SK-N-SH treated with all-trans-retinoic acid at 6 μM for 48 hours (cell line): ENCODE results near the gene DEDD.

Source experiments
- ATAC-seq: fragments of 200-7000 bp; cut with Tn5 transposase; 3 replicates; pipeline ENCODE4 v1.9.1; 2020; ENCODE audit warnings: mild to moderate bottlenecking, moderate library complexity
- BACH2 ChIP-seq: fragments of 250-450 bp; sonication (Bioruptor Pico); IDR thresholded peaks from 2 replicates; pipeline ENCODE4 v1.9.0; 2021; ENCODE audit warnings: mild to moderate bottlenecking, borderline replicate concordance
- CSDC2 ChIP-seq: fragments of 250-450 bp; sonication (Bioruptor Pico); IDR thresholded peaks from 2 replicates; pipeline ENCODE4 v1.5.0; 2020; ENCODE audit warnings: mild to moderate bottlenecking, moderate library complexity
- ESRRG ChIP-seq: fragments of 250-450 bp; sonication (Bioruptor Pico); IDR thresholded peaks from 2 replicates; pipeline ENCODE4 v1.6.1; 2021; ENCODE audit warnings: mild to moderate bottlenecking
- GLIS3 ChIP-seq: fragments of 250-450 bp; sonication (Bioruptor Pico); IDR thresholded peaks from 2 replicates; pipeline ENCODE4 v1.5.0; 2020; ENCODE audit warnings: mild to moderate bottlenecking, moderate library complexity
- ISL1 ChIP-seq: fragments of 250-450 bp; sonication (Bioruptor Pico); IDR thresholded peaks from 2 replicates; pipeline ENCODE4 v2.1.2; 2022; ENCODE audit warnings: mild to moderate bottlenecking, moderate library complexity
- OSR1 ChIP-seq: fragments of 250-450 bp; sonication (Bioruptor Pico); IDR thresholded peaks from 2 replicates; pipeline ENCODE4 v1.8.0; 2022; ENCODE audit warnings: moderate library complexity, mild to moderate bottlenecking, inconsistent platforms
- PPARA ChIP-seq: fragments of 250-450 bp; sonication (Bioruptor Pico); IDR thresholded peaks from 2 replicates; pipeline ENCODE4 v1.5.0; 2020; ENCODE audit warnings: mild to moderate bottlenecking, borderline replicate concordance
- RARB ChIP-seq: fragments of 250-450 bp; sonication (Bioruptor Pico); IDR thresholded peaks from 2 replicates; pipeline ENCODE4 v1.8.0; 2021; ENCODE audit warnings: mild to moderate bottlenecking, moderate library complexity
- SNAI2 ChIP-seq: fragments of 250-450 bp; sonication (Bioruptor Pico); IDR thresholded peaks from 2 replicates; pipeline ENCODE4 v1.5.0; 2020; ENCODE audit warnings: mild to moderate bottlenecking, moderate library complexity
- TCF4 ChIP-seq: fragments of 250-450 bp; sonication (Bioruptor Pico); IDR thresholded peaks from 2 replicates; pipeline ENCODE4 v1.8.0; 2021; ENCODE audit warnings: mild to moderate bottlenecking, moderate library complexity, borderline replicate concordance
- TOX ChIP-seq: fragments of 250-450 bp; sonication (Bioruptor Pico); IDR thresholded peaks from 2 replicates; pipeline ENCODE4 v1.8.0; 2021; ENCODE audit warnings: mild to moderate bottlenecking, moderate library complexity, borderline replicate concordance
- ZC3H10 ChIP-seq: fragments of 250-450 bp; sonication (Bioruptor Pico); IDR thresholded peaks from 2 replicates; pipeline ENCODE4 v1.5.1; 2021; ENCODE audit warnings: mild to moderate bottlenecking, moderate library complexity
- ZFP3 ChIP-seq: fragments of 250-450 bp; sonication (Bioruptor Pico); IDR thresholded peaks from 2 replicates; pipeline ENCODE4 v1.5.0; 2020; ENCODE audit warnings: mild to moderate bottlenecking, moderate library complexity
- ZNF565 ChIP-seq: fragments of 450-650 bp; formaldehyde crosslinking; conservative IDR thresholded peaks from 2 replicates; pipeline ENCODE4 v1.5.0; 2020; ENCODE audit warnings: low read depth, mild to moderate bottlenecking, moderate library complexity
- ZNF70 ChIP-seq: fragments of 450-650 bp; formaldehyde crosslinking; IDR thresholded peaks from 2 replicates; pipeline ENCODE4 v1.5.0; 2020; ENCODE audit warnings: mild to moderate bottlenecking, moderate library complexity
- ZNF8 ChIP-seq: fragments of 450-650 bp; formaldehyde crosslinking; IDR thresholded peaks from 2 replicates; pipeline ENCODE4 v1.5.0; 2020; ENCODE audit warnings: mild to moderate bottlenecking, moderate library complexity
- TF ChIP-seq, protein P1 (sequence below): fragments of 250-450 bp; sonication (Bioruptor Pico); IDR thresholded peaks from 2 replicates; pipeline ENCODE4 v1.5.1; 2020; ENCODE audit warnings: low read depth, mild to moderate bottlenecking, moderate library complexity
- TF ChIP-seq, protein P2 (sequence below): fragments of 250-450 bp; sonication (Bioruptor Pico); IDR thresholded peaks from 2 replicates; pipeline ENCODE4 v1.5.1; 2021; ENCODE audit warnings: mild to moderate bottlenecking, moderate library complexity
- TF ChIP-seq, protein P3 (sequence below): fragments of 250-450 bp; sonication (Bioruptor Pico); IDR thresholded peaks from 2 replicates; pipeline ENCODE4 v1.8.0; 2021; ENCODE audit warnings: low read depth, mild to moderate bottlenecking, moderate library complexity, borderline replicate concordance
- TF ChIP-seq, protein P4 (sequence below): fragments of 250-450 bp; sonication (Bioruptor Pico); IDR thresholded peaks from 2 replicates; pipeline ENCODE4 v1.5.0; 2020; ENCODE audit warnings: mild to moderate bottlenecking, moderate library complexity
- TF ChIP-seq, protein P5 (sequence below): fragments of 250-450 bp; sonication (Bioruptor Pico); IDR thresholded peaks from 2 replicates; pipeline ENCODE4 v1.8.0; 2020; ENCODE audit warnings: mild to moderate bottlenecking, moderate library complexity, borderline replicate concordance

The DEDD gene

DNA sequence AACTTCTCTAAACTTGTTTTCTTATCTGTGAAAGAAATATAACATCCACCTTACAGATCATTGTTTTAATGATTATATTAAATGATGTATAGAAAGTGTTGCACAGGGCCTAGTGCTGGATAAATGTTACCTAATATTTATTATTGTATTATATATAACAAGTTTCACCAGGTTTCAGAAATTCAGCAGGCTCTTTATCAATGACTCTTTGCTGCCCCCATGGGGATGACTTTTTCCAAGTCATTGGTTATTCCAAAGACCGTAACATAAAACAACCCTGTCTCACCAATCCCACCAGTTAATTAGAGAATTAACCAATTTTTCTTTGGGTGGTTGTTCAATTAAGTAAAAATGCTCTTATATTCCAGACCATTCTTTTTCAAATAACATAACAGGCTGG, 7.3 kb upstream of the DEDD start:
- peak; percentile 90 for ATAC-seq
- no peak for TF ChIP-seq ZC3H10 (CRISPR knock-in tag)
- no peak for TF ChIP-seq TCF4 (CRISPR knock-in tag)
- no peak for TF ChIP-seq BACH2 (CRISPR knock-in tag)
- TF ChIP-seq, protein P1, sequence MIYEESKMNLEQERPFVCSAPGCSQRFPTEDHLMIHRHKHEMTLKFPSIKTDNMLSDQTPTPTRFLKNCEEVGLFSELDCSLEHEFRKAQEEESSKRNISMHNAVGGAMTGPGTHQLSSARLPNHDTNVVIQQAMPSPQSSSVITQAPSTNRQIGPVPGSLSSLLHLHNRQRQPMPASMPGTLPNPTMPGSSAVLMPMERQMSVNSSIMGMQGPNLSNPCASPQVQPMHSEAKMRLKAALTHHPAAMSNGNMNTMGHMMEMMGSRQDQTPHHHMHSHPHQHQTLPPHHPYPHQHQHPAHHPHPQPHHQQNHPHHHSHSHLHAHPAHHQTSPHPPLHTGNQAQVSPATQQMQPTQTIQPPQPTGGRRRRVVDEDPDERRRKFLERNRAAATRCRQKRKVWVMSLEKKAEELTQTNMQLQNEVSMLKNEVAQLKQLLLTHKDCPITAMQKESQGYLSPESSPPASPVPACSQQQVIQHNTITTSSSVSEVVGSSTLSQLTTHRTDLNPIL: no peak
- TF ChIP-seq, protein P2, sequence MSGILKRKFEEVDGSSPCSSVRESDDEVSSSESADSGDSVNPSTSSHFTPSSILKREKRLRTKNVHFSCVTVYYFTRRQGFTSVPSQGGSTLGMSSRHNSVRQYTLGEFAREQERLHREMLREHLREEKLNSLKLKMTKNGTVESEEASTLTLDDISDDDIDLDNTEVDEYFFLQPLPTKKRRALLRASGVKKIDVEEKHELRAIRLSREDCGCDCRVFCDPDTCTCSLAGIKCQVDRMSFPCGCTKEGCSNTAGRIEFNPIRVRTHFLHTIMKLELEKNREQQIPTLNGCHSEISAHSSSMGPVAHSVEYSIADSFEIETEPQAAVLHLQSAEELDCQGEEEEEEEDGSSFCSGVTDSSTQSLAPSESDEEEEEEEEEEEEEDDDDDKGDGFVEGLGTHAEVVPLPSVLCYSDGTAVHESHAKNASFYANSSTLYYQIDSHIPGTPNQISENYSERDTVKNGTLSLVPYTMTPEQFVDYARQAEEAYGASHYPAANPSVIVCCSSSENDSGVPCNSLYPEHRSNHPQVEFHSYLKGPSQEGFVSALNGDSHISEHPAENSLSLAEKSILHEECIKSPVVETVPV: no peak
- no peak for TF ChIP-seq GLIS3 (CRISPR knock-in tag)
- TF ChIP-seq SNAI2 (CRISPR knock-in tag): no peak
- no peak for TF ChIP-seq ESRRG (CRISPR knock-in tag)

DNA sequence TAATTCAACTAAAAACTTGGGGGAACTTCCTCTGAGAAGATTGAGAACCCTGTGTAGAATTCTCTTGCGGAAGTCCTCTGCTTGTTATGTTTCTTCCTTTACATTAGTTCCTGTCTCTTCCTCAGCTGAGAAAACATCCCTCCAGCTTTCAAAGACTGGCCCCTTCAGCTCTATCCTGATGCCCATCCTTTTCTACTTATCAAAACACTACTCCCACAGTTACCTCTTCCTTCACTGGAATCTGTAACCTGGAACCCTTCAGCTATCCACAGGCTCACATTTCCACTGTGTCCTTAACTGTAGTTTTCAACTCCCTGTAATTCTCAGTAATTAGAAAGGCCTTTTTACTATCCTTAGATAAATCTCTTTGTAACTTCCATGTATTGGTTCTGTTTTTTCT, 6.0 kb upstream of the DEDD start:
- no peak for TF ChIP-seq ISL1
- TF ChIP-seq, protein P3, sequence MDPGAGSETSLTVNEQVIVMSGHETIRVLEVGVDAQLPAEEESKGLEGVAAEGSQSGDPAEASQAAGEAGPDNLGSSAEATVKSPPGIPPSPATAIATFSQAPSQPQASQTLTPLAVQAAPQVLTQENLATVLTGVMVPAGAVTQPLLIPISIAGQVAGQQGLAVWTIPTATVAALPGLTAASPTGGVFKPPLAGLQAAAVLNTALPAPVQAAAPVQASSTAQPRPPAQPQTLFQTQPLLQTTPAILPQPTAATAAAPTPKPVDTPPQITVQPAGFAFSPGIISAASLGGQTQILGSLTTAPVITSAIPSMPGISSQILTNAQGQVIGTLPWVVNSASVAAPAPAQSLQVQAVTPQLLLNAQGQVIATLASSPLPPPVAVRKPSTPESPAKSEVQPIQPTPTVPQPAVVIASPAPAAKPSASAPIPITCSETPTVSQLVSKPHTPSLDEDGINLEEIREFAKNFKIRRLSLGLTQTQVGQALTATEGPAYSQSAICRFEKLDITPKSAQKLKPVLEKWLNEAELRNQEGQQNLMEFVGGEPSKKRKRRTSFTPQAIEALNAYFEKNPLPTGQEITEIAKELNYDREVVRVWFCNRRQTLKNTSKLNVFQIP (CRISPR knock-in tag): no peak
- TF ChIP-seq PPARA (CRISPR knock-in tag): no peak
- no peak for ATAC-seq

DNA sequence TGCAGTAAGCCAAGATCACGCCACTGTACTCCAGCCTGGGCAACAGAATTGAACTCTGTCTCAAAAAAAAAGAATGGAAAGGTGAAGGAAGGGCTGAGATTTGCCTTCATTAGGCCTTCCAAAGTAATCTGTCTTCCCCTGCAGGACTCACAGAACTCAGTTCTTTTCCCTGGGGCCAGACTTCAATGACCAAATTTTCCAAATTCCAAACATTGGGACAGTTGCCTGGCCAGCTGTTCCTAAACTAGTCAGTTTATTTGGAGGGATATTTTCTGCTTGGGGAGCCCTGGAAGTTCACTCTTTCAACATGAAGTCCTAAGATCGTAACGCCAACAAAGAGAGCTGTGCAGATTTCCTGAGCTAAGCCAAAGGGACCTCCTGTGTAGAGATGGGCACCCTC, 5.4 kb upstream of the DEDD start:
- TF ChIP-seq PPARA (CRISPR knock-in tag) (no peak), ESRRG (CRISPR knock-in tag) (no peak), ZNF70 (CRISPR knock-in tag) (no peak), ZNF8 (CRISPR knock-in tag) (no peak), ZNF565 (CRISPR knock-in tag) (no peak), ZFP3 (no peak), RARB (no peak), TOX (CRISPR knock-in tag) (no peak), TCF4 (CRISPR knock-in tag) (no peak), ZC3H10 (CRISPR knock-in tag) (no peak), CSDC2 (CRISPR knock-in tag) (no peak), SNAI2 (CRISPR knock-in tag) (no peak), OSR1 (CRISPR knock-in tag) (no peak), ISL1 (no peak)
- TF ChIP-seq, protein P3 (CRISPR knock-in tag): no peak
- TF ChIP-seq, protein P4, sequence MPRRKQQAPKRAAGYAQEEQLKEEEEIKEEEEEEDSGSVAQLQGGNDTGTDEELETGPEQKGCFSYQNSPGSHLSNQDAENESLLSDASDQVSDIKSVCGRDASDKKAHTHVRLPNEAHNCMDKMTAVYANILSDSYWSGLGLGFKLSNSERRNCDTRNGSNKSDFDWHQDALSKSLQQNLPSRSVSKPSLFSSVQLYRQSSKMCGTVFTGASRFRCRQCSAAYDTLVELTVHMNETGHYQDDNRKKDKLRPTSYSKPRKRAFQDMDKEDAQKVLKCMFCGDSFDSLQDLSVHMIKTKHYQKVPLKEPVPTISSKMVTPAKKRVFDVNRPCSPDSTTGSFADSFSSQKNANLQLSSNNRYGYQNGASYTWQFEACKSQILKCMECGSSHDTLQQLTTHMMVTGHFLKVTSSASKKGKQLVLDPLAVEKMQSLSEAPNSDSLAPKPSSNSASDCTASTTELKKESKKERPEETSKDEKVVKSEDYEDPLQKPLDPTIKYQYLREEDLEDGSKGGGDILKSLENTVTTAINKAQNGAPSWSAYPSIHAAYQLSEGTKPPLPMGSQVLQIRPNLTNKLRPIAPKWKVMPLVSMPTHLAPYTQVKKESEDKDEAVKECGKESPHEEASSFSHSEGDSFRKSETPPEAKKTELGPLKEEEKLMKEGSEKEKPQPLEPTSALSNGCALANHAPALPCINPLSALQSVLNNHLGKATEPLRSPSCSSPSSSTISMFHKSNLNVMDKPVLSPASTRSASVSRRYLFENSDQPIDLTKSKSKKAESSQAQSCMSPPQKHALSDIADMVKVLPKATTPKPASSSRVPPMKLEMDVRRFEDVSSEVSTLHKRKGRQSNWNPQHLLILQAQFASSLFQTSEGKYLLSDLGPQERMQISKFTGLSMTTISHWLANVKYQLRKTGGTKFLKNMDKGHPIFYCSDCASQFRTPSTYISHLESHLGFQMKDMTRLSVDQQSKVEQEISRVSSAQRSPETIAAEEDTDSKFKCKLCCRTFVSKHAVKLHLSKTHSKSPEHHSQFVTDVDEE (CRISPR knock-in tag): no peak
- TF ChIP-seq, protein P5, sequence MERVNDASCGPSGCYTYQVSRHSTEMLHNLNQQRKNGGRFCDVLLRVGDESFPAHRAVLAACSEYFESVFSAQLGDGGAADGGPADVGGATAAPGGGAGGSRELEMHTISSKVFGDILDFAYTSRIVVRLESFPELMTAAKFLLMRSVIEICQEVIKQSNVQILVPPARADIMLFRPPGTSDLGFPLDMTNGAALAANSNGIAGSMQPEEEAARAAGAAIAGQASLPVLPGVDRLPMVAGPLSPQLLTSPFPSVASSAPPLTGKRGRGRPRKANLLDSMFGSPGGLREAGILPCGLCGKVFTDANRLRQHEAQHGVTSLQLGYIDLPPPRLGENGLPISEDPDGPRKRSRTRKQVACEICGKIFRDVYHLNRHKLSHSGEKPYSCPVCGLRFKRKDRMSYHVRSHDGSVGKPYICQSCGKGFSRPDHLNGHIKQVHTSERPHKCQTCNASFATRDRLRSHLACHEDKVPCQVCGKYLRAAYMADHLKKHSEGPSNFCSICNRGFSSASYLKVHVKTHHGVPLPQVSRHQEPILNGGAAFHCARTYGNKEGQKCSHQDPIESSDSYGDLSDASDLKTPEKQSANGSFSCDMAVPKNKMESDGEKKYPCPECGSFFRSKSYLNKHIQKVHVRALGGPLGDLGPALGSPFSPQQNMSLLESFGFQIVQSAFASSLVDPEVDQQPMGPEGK (CRISPR knock-in tag): no peak
- TF ChIP-seq, all 23 proteins: peak for 0

More for the DNA sequence above, 5.4 kb upstream of the DEDD start:
- ATAC-seq: no peak
